B cell (primary cell): ENCODE data around the gene LIPK. TPM values are rescaled to one million over a fixed set of nuclear protein-coding genes. Genes with fewer than 3 reads are reported as not detected.

Experiments used
- ATAC-seq: fragments of 200-7000 bp; cut with Tn5 transposase; one replicate; pipeline ENCODE4 v1.10.0; 2021; ENCODE audit warnings: low read depth, mild to moderate bottlenecking, moderate number of reproducible peaks, moderate library complexity
- CTCF ChIA-PET: fragments of 350-600 bp; sonication (Branson Sonifier 250); formaldehyde crosslinking; loops from one replicate; lab custom pipeline; 2021; ENCODE audit warnings: antibody characterized with exemption, inconsistent platforms; lab: Charles Lee
- POLR2A ChIA-PET: fragments of 350-600 bp; sonication (Branson Sonifier 250); formaldehyde crosslinking; loops from one replicate; lab custom pipeline; 2021; ENCODE audit warnings: antibody characterized with exemption; lab: Charles Lee
- DNase-seq: peaks from one replicate; pipeline ENCODE4 v3.0.0; 2013
- H2AFZ ChIP-seq: 2 replicates; pipeline ENCODE4 v1.6.1; 2012; ENCODE audit warnings: mild to moderate bottlenecking, low read depth, low read length; ENCODE audit not compliant: insufficient read depth, poor library complexity, severe bottlenecking
- H3K27ac ChIP-seq, 2 donors: 1 replicate in 1 of 2; 2 replicates in 1 of 2; pipeline ENCODE4 v1.5.1; 2012 to 2013; ENCODE audit warnings: low read length in 2 of 2, mild to moderate bottlenecking in 2 of 2, moderate library complexity in 1 of 2
- H3K27me3 ChIP-seq, 4 experiments: fragments of 200-600 bp in 1 of 4; sonication (generic) in 1 of 4; replicated peaks in 1 of 4; 1 replicate in 2 of 4; 2 replicates in 2 of 4; pipeline versions ENCODE4 v1.6.1 to v1.7.0; 2013 to 2016; ENCODE audit warnings: low read length in 3 of 4, mild to moderate bottlenecking in 2 of 4, mixed read lengths in 1 of 4, moderate library complexity in 1 of 4; ENCODE audit not compliant: insufficient read depth in 4 of 4, control insufficient read depth in 3 of 4; ENCODE audit errors: control extremely low read depth in 1 of 4
- H3K36me3 ChIP-seq, 2 experiments: replicated peaks in 1 of 2; 1 replicate in 1 of 2; 2 replicates in 1 of 2; pipeline versions ENCODE4 v1.6.1 to v1.7.1; 2013; ENCODE audit warnings: low read length in 1 of 2; ENCODE audit not compliant: insufficient read depth in 2 of 2, control insufficient read depth in 1 of 2; ENCODE audit errors: control extremely low read depth in 1 of 2, extremely low read depth in 1 of 2
- H3K4me1 ChIP-seq, 2 donors: fragments of 200-600 bp in 1 of 2; sonication (generic) in 1 of 2; 1 replicate in 1 of 2; 2 replicates in 1 of 2; pipeline versions ENCODE4 v1.5.1 to v1.6.1; 2013 to 2017; ENCODE audit warnings: low read length in 2 of 2; ENCODE audit not compliant: control insufficient read depth in 2 of 2, insufficient read depth in 2 of 2
- H3K4me2 ChIP-seq: replicated peaks from 2 replicates; pipeline ENCODE3; 2012; ENCODE audit warnings: mild to moderate bottlenecking, low read depth, low read length; ENCODE audit not compliant: poor library complexity, severe bottlenecking
- H3K4me3 ChIP-seq, 5 experiments: fragments of 200-600 bp in 1 of 5; sonication (generic) in 1 of 5; 1 replicate in 3 of 5; 2 replicates in 2 of 5; pipeline versions ENCODE4 v1.5.1 to v1.7.0; 2011 to 2016; ENCODE audit warnings: low read length in 4 of 5, mild to moderate bottlenecking in 4 of 5, low read depth in 2 of 5, control low read depth in 1 of 5, moderate library complexity in 1 of 5; ENCODE audit not compliant: insufficient read depth in 1 of 5; ENCODE audit errors: control extremely low read depth in 1 of 5, extremely low read depth in 1 of 5
- H3K79me2 ChIP-seq: fragments of 200-600 bp; sonication (generic); one replicate; pipeline ENCODE4 v1.6.0; 2016; ENCODE audit warnings: low read length; ENCODE audit not compliant: control insufficient read depth, insufficient read depth
- H3K9ac ChIP-seq: fragments of 200-600 bp; sonication (generic); 2 replicates; pipeline ENCODE4 v1.6.1; 2017; ENCODE audit warnings: mild to moderate bottlenecking, low read length, moderate library complexity
- H3K9me3 ChIP-seq, 3 donors: one replicate each; pipeline versions ENCODE4 v1.6.1 to v1.7.1; 2013; ENCODE audit warnings: low read length in 2 of 3; ENCODE audit not compliant: control insufficient read depth in 2 of 3, insufficient read depth in 1 of 3; ENCODE audit errors: control extremely low read depth in 1 of 3
- H4K20me1 ChIP-seq: 2 replicates; pipeline ENCODE4 v1.6.0; 2012; ENCODE audit warnings: mild to moderate bottlenecking, low read length; ENCODE audit not compliant: insufficient read depth, control insufficient read depth, poor library complexity, severe bottlenecking
- H3K27ac Mint-ChIP-seq: one replicate; pipeline ENCODE4 v1.8.0; 2021; ENCODE audit warnings: mixed read lengths
- H3K27me3 Mint-ChIP-seq: one replicate; pipeline ENCODE4 v1.8.0; 2021; ENCODE audit warnings: mixed read lengths
- H3K4me1 Mint-ChIP-seq: one replicate; pipeline ENCODE4 v1.8.0; 2021; ENCODE audit warnings: mixed read lengths
- H3K4me3 Mint-ChIP-seq: one replicate; pipeline ENCODE4 v1.8.0; 2021; ENCODE audit warnings: mixed read lengths
- H3K9me3 Mint-ChIP-seq: one replicate; pipeline ENCODE4 v1.8.0; 2022; ENCODE audit warnings: mixed read lengths; ENCODE audit not compliant: insufficient read depth
- CTCF ChIP-seq: fragments of 200-600 bp; IDR thresholded peaks from one replicate; pipeline ENCODE4 v1.8.0; 2022; ENCODE audit warnings: antibody characterized with exemption, mild to moderate bottlenecking
- EZH2 ChIP-seq: IDR thresholded peaks from 2 replicates; pipeline ENCODE4 v1.6.1; 2012; ENCODE audit warnings: borderline replicate concordance, low read depth, mild to moderate bottlenecking, moderate library complexity, low read length; ENCODE audit not compliant: insufficient read depth, poor library complexity, severe bottlenecking
- WGBS: methylation state at CpG from one replicate; pipeline ENCODE4 v1.1.5; 2013; ENCODE audit warnings: missing lambda C conversion rate; ENCODE audit not compliant: insufficient coverage; 5-methylcytosine and 5-hydroxymethylcytosine counted together
- intact Hi-C: fragments of 100-400 bp; cut with micrococcal nuclease; formaldehyde crosslinking; loops from one replicate; pipeline ENCODE4 v1.10.0; 2022
- polyA plus RNA-seq: library from polyadenylated mRNA; depleted of rRNA; stranded (reverse); fragments of >200 nt; gene quantifications from 2 replicates; pipeline ENCODE4 v1.2.3, GENCODE V29; 2012
- total RNA-seq, 2 donors: library from RNA; stranded (reverse); fragments of 120-200 nt in 1 of 2; gene quantifications; 1 replicate in 1 of 2; 2 replicates in 1 of 2; pipeline versions ENCODE4 v1.2.3 to v1.2.4, GENCODE V29; 2013 to 2022

Gene LIPK
- total and polyA plus RNA-seq, 2 donors (not counting 1 experiment from before 2014, with no cell fraction given): not detected

- no peaks in the 10 kb centered on the region for H3K27me3 ChIP-seq
- no peaks in the 10 kb centered on the region for H3K9me3 ChIP-seq
- no peak for ATAC-seq
- Mint-ChIP-seq H3K4me3 (no peak overlapping the region), H3K4me1 (no peaks in the 10 kb centered on the region), H3K9me3 (no peaks in the 10 kb centered on the region), H3K27ac (no peak overlapping the region), H3K27me3 (peaks cover 5% of the 10 kb centered on the region)
- H3K36me3 ChIP-seq: no peaks in the 10 kb centered on the region
- no peak overlapping the region for H3K9ac ChIP-seq
- no CpG with 5 or more reads among the region's 2 CpGs for WGBS
- no peaks in the 10 kb centered on the region for H3K4me1 ChIP-seq
- no peak overlapping the region for H3K4me3 ChIP-seq
- ChIA-PET CTCF (interaction anchor here (0.7 kb wide), 1 partner anchor 33 kb away, joined by 3 read pairs; no protein-coding TSS in a partner anchor), POLR2A (no interaction called here)
- H3K79me2 ChIP-seq: no peaks in the 10 kb centered on the region
- DNase-seq: no peak
- H4K20me1 ChIP-seq: no peaks in the 10 kb centered on the region
- TF ChIP-seq CTCF (no peak), EZH2 (no peak)
- no peak overlapping the region for H2AFZ ChIP-seq
- no peak overlapping the region for H3K27ac ChIP-seq
- intact Hi-C loops: no loop called here
- no peak overlapping the region for H3K4me2 ChIP-seq
Measured at GRCh38 chr10:88793712-88794299, 87.8 kb downstream of the LIPK start.

GRCh38 chr10:88794731-88795130 is 88.7 kb downstream of the LIPK start:
- no peak overlapping the region for H3K9ac ChIP-seq
- WGBS: no CpG with 5 or more reads among the region's 1 CpG
- ATAC-seq (no peak), DNase-seq (no peak)
- no peaks in the 10 kb centered on the region for H3K4me1 ChIP-seq
- no peak overlapping the region for H3K4me2 ChIP-seq
- H3K4me3 ChIP-seq: no peak overlapping the region
- H3K27me3 ChIP-seq: no peaks in the 10 kb centered on the region
- no peak for TF ChIP-seq EZH2
- no peak overlapping the region for H2AFZ ChIP-seq
- H3K9me3 Mint-ChIP-seq: no peaks in the 10 kb centered on the region
- no peak overlapping the region for H3K4me3 Mint-ChIP-seq
- no peak overlapping the region for H3K27ac ChIP-seq
- no peaks in the 10 kb centered on the region for H3K79me2 ChIP-seq
- H3K27ac Mint-ChIP-seq: no peak overlapping the region
- intact Hi-C loops: no loop called here
- no peaks in the 10 kb centered on the region for H3K9me3 ChIP-seq
- CTCF ChIA-PET: no interaction called here
- H4K20me1 ChIP-seq: no peaks in the 10 kb centered on the region
- H3K36me3 ChIP-seq: no peaks in the 10 kb centered on the region
- POLR2A ChIA-PET: no interaction called here
- H3K27me3 Mint-ChIP-seq: peaks cover 5% of the 10 kb centered on the region
- H3K4me1 Mint-ChIP-seq: no peaks in the 10 kb centered on the region
